A549 (cell line): ENCODE data around the gene HS6ST1.

Source experiments
- GATA3 ChIP-seq: IDR thresholded peaks from 2 replicates; pipeline ENCODE4 v1.6.1; 2012; ENCODE audit warnings: borderline replicate concordance
- REST ChIP-seq: fragments of 200-600 bp; sonication (generic); IDR thresholded peaks from 2 replicates; pipeline ENCODE4 v1.6.1; 2016; ENCODE audit warnings: antibody characterized with exemption, mild to moderate bottlenecking, moderate library complexity

GRCh38 chr2:128330583-128330982 is 11.9 kb upstream of the HS6ST1 start:
- TF ChIP-seq GATA3, result no peak
- TF ChIP-seq REST, result no peak
